BJ (cell line): ENCODE data around the gene ECHDC3. TPM values are rescaled to one million over a fixed set of nuclear protein-coding genes. Genes with fewer than 3 reads are reported as not detected.
A peak's percentile ranks its signal among the peaks of the same experiment; 100 is the strongest.
"Not testable (repeated sequence)": the region's sequence is repeated elsewhere in the genome, so short reads cannot be mapped to it uniquely, and the experiment has no call there.

Source experiments
- CTCF ChIA-PET: fragments of 350-600 bp; formaldehyde crosslinking; extraction: SDS; loops from one replicate; lab custom pipeline; 2021; ENCODE audit warnings: antibody characterized with exemption, inconsistent platforms; lab: Yijun Ruan, JAX
- POLR2A ChIA-PET: fragments of 300-600 bp; sonication (Branson Sonifier 250); formaldehyde crosslinking; extraction: SDS; loops from one replicate; lab custom pipeline; 2021; ENCODE audit warnings: antibody characterized with exemption; lab: Charles Lee
- DNase-seq: peaks from one replicate; pipeline ENCODE4 v3.0.0-alpha.2; 2011; ENCODE audit warnings: low read depth
- H3K27me3 ChIP-seq: 2 replicates; pipeline ENCODE4 v1.6.0; 2011; ENCODE audit warnings: low read length; ENCODE audit not compliant: control insufficient read depth, insufficient read depth
- H3K36me3 ChIP-seq: 2 replicates; pipeline ENCODE4 v1.5.1; 2011; ENCODE audit warnings: low read length; ENCODE audit not compliant: control insufficient read depth, insufficient read depth
- H3K4me3 ChIP-seq: 2 replicates; pipeline ENCODE4 v1.5.1; 2011; ENCODE audit warnings: low read depth, mild to moderate bottlenecking, control low read depth, low read length
- CTCF ChIP-seq: IDR thresholded peaks from 2 replicates; pipeline ENCODE4 v1.5.1; 2011; ENCODE audit warnings: low read depth, mild to moderate bottlenecking, control low read depth, inconsistent platforms, low read length, moderate library complexity; ENCODE audit not compliant: insufficient read depth
- polyA plus RNA-seq: library from polyadenylated mRNA; depleted of rRNA; stranded (reverse); fragments of >200 nt; gene quantifications from 2 replicates; pipeline ENCODE4 v1.2.3, GENCODE V29; 2011

ECHDC3 gene
- polyA plus RNA-seq, 1 experiment = 13.4 TPM

DNA sequence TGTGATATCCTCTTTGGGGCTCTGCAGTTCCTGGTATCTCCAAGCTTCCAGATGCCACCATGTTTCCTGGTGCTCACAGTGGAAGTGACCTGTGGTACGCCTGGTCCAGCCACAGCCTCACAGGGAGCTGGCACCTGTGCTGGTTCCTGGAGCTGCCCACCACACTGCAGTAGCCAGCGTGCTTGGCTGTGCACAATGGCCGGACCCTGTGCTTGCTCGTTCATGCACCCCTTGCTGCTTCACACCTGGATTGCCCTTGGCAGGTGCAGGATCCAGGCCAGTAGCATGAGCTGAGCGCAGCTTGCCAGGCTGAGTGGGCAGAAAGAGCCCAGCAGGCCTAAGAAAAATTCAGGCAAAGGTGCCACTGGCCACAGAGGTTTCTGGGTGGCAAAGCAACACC is 11.4 kb upstream of the ECHDC3 start:
- no peaks in the 10 kb centered on the region for H3K36me3 ChIP-seq
- H3K4me3 ChIP-seq = no peak overlapping the region
- ChIA-PET CTCF (interaction anchor here (0.7 to 8.6 kb wide), 3 partner anchors 27 to 1589 kb away, joined by 3 to 90 read pairs (median 5); no protein-coding TSS in a partner anchor), POLR2A (no interaction called here)
- no peak for TF ChIP-seq CTCF
- H3K27me3 ChIP-seq = peaks cover 5% of the 10 kb centered on the region; the same call in 1 of the 2 replicates
- DNase-seq = no peak

- DNase-seq, H3K36me3 ChIP-seq, POLR2A ChIA-PET, H3K27me3 ChIP-seq, CTCF ChIA-PET, H3K4me3 ChIP-seq: not testable (repeated sequence)
Observed at GRCh38 chr10:11736767-11737166, 5.4 kb upstream of the ECHDC3 start.

GRCh38 chr10:11737258-11738032 is 4.7 kb upstream of the ECHDC3 start:
- H3K27me3 ChIP-seq, CTCF ChIA-PET, POLR2A ChIA-PET, DNase-seq, H3K4me3 ChIP-seq, H3K36me3 ChIP-seq: not testable (repeated sequence)

DNA sequence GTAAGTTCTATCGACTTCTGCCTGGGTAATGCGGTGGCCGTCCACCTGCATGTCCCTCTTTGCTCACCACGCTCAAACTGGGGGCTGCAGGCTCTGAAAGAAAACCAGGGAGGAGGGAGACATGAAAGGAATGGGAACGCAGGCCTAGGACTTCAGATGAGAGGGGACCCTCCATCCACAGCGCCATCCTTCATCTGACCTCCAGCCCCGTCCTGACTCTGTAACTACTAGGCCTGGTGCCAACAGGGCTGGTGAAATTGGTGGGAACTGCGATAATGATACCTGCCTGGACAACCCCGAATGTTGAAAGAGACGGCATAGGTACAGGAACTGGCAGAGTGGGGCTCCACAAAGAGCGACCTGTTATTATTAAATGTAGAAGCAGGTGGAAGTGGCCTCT is 1.3 kb upstream of the ECHDC3 start:
- no peak for DNase-seq
- Histone ChIP-seq H3K4me3 (no peak overlapping the region), H3K27me3 (no peaks in the 10 kb centered on the region), H3K36me3 (no peaks in the 10 kb centered on the region)
- POLR2A ChIA-PET = no interaction called here
- TF ChIP-seq CTCF = no peak
- CTCF ChIA-PET = no interaction called here

DNA sequence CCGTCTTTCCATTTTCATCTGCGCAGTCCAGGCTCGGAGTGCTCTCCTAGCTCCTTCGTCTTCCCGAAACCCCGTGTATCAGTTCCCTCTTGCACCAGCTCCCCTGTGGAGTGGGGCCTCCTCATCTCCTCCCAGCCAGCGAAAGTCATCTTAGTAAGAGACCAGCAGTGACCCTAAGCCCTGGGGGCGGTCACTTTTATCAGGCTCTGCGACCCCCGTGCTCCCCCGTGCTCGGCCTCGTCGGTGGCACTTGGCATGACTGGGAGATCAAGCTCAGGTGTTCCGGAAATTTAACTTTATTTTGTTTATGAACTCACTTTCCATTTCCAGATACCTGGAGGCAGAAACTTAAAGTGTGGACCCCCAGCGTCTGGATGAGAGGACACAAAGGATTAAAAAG is 574 bp upstream of the ECHDC3 start:
- Histone ChIP-seq H3K36me3 (no peaks in the 10 kb centered on the region), H3K4me3 (peak overlapping the region; percentile 79), H3K27me3 (no peaks in the 10 kb centered on the region)
- ChIA-PET CTCF (interaction anchor here (0.9 to 1.4 kb wide), 2 partner anchors 16 to 227 kb away, joined by 3 to 5 read pairs; no protein-coding TSS in a partner anchor), POLR2A (no interaction called here)
- no peak for TF ChIP-seq CTCF
- no peak for DNase-seq

DNA sequence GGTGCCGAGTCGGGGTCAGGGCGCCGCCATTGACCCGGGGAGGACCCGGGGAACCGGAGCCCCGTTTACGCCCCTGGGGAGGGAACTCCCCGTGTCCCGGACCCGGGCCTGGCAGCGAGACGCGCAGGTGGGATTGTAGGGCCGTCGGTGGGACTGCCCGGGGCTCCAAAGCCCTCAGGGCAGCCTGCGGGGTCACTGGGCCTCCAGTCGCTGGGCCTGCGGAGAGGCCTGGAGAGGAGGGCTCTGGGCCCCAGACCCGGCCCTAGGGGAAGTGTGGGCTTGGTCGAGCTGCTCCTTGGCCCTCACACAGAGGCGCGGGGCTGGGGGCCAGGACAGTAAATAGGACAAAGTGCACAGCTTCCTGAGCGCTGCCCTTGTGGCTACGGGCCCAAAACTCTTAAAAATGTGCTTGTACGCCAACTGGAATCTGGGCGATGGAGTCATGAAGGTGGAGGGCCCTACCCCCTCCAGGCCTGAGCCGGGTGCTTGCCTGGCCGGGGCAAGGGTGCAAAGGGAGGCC is 657 bp downstream of the ECHDC3 start:
- no peak for TF ChIP-seq CTCF
- CTCF ChIA-PET = interaction anchor here (1.4 to 1.6 kb wide), 2 partner anchors 15 to 18 kb away, joined by 3 to 6 read pairs; no protein-coding TSS in a partner anchor
- Histone ChIP-seq H3K4me3 (peak overlapping the region; percentile 79), H3K36me3 (no peaks in the 10 kb centered on the region), H3K27me3 (no peaks in the 10 kb centered on the region)
- DNase-seq = no peak
- POLR2A ChIA-PET = no interaction called here
